Neural cell (in vitro differentiated cells): ENCODE measurements around the gene SHANK3. TPM values are rescaled to one million over a fixed set of nuclear protein-coding genes. Genes with fewer than 3 reads are reported as not detected.
A peak's percentile ranks its signal among the peaks of the same experiment; 100 is the strongest.

Source experiments
- H2AFZ ChIP-seq: fragments of 200-600, 300-800 bp; sonication (generic), shearing (Covaris generic); 2 replicates; pipeline ENCODE4 v1.6.0; 2014; ENCODE audit warnings: low read depth, mild to moderate bottlenecking, antibody characterized with exemption, low read length, moderate library complexity
- H3F3A ChIP-seq: fragments of 200-600 bp; shearing (Covaris generic); 2 replicates; pipeline ENCODE4 v1.6.1; 2016; ENCODE audit warnings: mild to moderate bottlenecking, moderate library complexity, mixed read lengths, antibody characterized with exemption, low read length; ENCODE audit not compliant: insufficient read depth, poor library complexity, severe bottlenecking
- H3K27ac ChIP-seq: fragments of 200-600, 300-800 bp; sonication (generic), shearing (Covaris generic); 2 replicates; pipeline ENCODE4 v1.5.1; 2014; ENCODE audit warnings: mild to moderate bottlenecking, low read length, moderate library complexity
- H3K27me3 ChIP-seq: fragments of 300-800, 200-600 bp; sonication (generic), shearing (Covaris generic); 2 replicates; pipeline ENCODE4 v1.6.0; 2014; ENCODE audit warnings: mild to moderate bottlenecking, low read depth, low read length, moderate library complexity; ENCODE audit not compliant: insufficient read depth
- H3K36me3 ChIP-seq: fragments of 300-800, 200-600 bp; sonication (generic), shearing (Covaris generic); 2 replicates; pipeline ENCODE4 v1.5.1; 2014; ENCODE audit warnings: mild to moderate bottlenecking, antibody characterized with exemption, low read length, moderate library complexity; ENCODE audit not compliant: insufficient read depth
- H3K4me2 ChIP-seq: fragments of 300-800, 200-600 bp; sonication (generic), shearing (Covaris generic); 2 replicates; pipeline ENCODE4 v1.6.0; 2014; ENCODE audit warnings: mild to moderate bottlenecking, low read length
- H3K4me3 ChIP-seq: fragments of 300-800, 200-600 bp; sonication (generic), shearing (Covaris generic); 2 replicates; pipeline ENCODE4 v1.5.1; 2014; ENCODE audit warnings: mild to moderate bottlenecking, low read length, moderate library complexity
- H3K79me2 ChIP-seq: fragments of 200-600 bp; shearing (Covaris generic); replicated peaks from 2 replicates; pipeline ENCODE4 v1.6.0; 2014; ENCODE audit warnings: mild to moderate bottlenecking, low read length, moderate library complexity; ENCODE audit not compliant: insufficient read depth
- H3K9ac ChIP-seq: fragments of 300-800, 200-600 bp; sonication (generic), shearing (Covaris generic); 2 replicates; pipeline ENCODE4 v1.6.1; 2016; ENCODE audit warnings: mild to moderate bottlenecking, low read length, mixed read lengths
- H3K9me2 ChIP-seq: fragments of 200-600 bp; shearing (Covaris generic); 2 replicates; pipeline ENCODE4 v1.6.1; 2016; ENCODE audit warnings: mild to moderate bottlenecking, low read length, mixed read lengths; ENCODE audit not compliant: insufficient read depth
- H3K9me3 ChIP-seq: fragments of 200-600, 300-800 bp; sonication (generic), shearing (Covaris generic); 2 replicates; pipeline ENCODE4 v1.6.1; 2016; ENCODE audit warnings: mild to moderate bottlenecking, mixed run types, low read length, moderate library complexity, mixed read lengths
- H4K20me1 ChIP-seq: fragments of 200-600 bp; shearing (Covaris generic); 2 replicates; pipeline ENCODE4 v1.6.1; 2016; ENCODE audit warnings: mild to moderate bottlenecking, mixed run types; ENCODE audit not compliant: insufficient read depth
- EP300 ChIP-seq: fragments of 450-650 bp; conservative IDR thresholded peaks from 2 replicates; pipeline ENCODE4 v1.6.1; 2014; ENCODE audit warnings: antibody characterized with exemption, mild to moderate bottlenecking, moderate library complexity; ENCODE audit not compliant: poor library complexity, severe bottlenecking
- EZH2 ChIP-seq: fragments of 200-600, 300-800 bp; shearing (Covaris generic), sonication (generic); IDR thresholded peaks from 2 replicates; pipeline ENCODE4 v1.6.1; 2014; ENCODE audit warnings: antibody characterized with exemption, low read length, borderline replicate concordance, mild to moderate bottlenecking; ENCODE audit not compliant: insufficient read depth, poor library complexity, severe bottlenecking
- MXI1 ChIP-seq: fragments of 450-650 bp; conservative IDR thresholded peaks from 2 replicates; pipeline ENCODE4 v1.6.1; 2014; ENCODE audit warnings: antibody characterized with exemption, mild to moderate bottlenecking; ENCODE audit not compliant: poor library complexity, severe bottlenecking
- POLR2AphosphoS5 ChIP-seq: IDR thresholded peaks from 2 replicates; pipeline ENCODE4 v1.6.1; 2012
- RAD21 ChIP-seq: fragments of 450-650 bp; conservative IDR thresholded peaks from 2 replicates; pipeline ENCODE4 v1.6.1; 2014; ENCODE audit warnings: antibody characterized with exemption, mild to moderate bottlenecking, moderate library complexity
- SMC3 ChIP-seq: fragments of 450-650 bp; conservative IDR thresholded peaks from 2 replicates; pipeline ENCODE4 v1.6.1; 2014; ENCODE audit warnings: antibody characterized with exemption, mild to moderate bottlenecking, moderate library complexity; ENCODE audit not compliant: poor library complexity
- TAF1 ChIP-seq: IDR thresholded peaks from 2 replicates; pipeline ENCODE4 v1.6.1; 2012; ENCODE audit warnings: low read depth
- polyA plus RNA-seq: library from polyadenylated mRNA; depleted of rRNA; stranded (reverse); fragments of >200 nt; gene quantifications from 2 replicates; pipeline ENCODE4 v1.2.3, GENCODE V29; 2014
- TF ChIP-seq, protein P1 (sequence below): IDR thresholded peaks from 2 replicates; pipeline ENCODE4 v1.6.1; 2012; ENCODE audit warnings: borderline replicate concordance
- TF ChIP-seq, protein P2 (sequence below): fragments of 450-650 bp; IDR thresholded peaks from 2 replicates; pipeline ENCODE4 v1.5.1; 2014; ENCODE audit warnings: antibody characterized with exemption, mild to moderate bottlenecking, moderate library complexity; ENCODE audit not compliant: poor library complexity, severe bottlenecking

Gene SHANK3
- polyA plus RNA-seq, 1 donor from 2014 or later = 5.5 TPM

DNA sequence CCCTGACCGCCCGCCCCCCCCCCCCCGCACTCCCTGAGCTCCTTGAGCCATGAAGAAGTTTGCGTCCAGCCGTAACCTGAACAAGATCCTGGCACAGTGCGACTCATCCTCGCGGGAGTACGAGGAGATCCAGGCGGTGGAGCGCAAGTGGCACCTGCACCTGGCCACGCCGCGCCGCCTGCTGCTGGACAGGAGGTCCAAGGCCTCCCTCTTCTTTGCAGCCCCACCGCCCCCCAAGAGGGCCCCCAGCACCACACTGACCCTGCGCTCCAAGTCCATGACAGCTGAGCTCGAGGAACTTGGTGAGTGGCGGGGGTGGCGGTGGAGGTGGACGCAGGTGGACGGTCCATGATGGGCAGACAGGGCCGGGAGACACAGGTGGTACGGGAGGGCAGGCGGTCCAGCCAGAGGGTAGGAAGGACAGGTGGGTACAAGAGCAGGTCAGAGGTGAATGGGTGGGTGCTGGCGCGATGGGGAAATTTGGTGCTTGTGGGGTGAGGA, 33.3 kb downstream of the SHANK3 start:
- H3K4me2 ChIP-seq = peak overlapping the region; percentile 64
- no peaks in the 10 kb centered on the region for H3K9me2 ChIP-seq
- no peaks in the 10 kb centered on the region for H3K27me3 ChIP-seq
- H3K79me2 ChIP-seq = peaks cover 9% of the 10 kb centered on the region
- H4K20me1 ChIP-seq = no peaks in the 10 kb centered on the region
- H3K9ac ChIP-seq = peak overlapping the region; percentile 80
- TF ChIP-seq EP300 (no peak), SMC3 (no peak), MXI1 (no peak)
- peak overlapping the region; percentile 75 for H3K4me3 ChIP-seq
- no peaks in the 10 kb centered on the region for H3F3A ChIP-seq
- H3K9me3 ChIP-seq = no peaks in the 10 kb centered on the region
- H2AFZ ChIP-seq = no peak overlapping the region
- H3K27ac ChIP-seq = peak overlapping the region; percentile 78
- H3K36me3 ChIP-seq = peaks cover 6% of the 10 kb centered on the region

DNA sequence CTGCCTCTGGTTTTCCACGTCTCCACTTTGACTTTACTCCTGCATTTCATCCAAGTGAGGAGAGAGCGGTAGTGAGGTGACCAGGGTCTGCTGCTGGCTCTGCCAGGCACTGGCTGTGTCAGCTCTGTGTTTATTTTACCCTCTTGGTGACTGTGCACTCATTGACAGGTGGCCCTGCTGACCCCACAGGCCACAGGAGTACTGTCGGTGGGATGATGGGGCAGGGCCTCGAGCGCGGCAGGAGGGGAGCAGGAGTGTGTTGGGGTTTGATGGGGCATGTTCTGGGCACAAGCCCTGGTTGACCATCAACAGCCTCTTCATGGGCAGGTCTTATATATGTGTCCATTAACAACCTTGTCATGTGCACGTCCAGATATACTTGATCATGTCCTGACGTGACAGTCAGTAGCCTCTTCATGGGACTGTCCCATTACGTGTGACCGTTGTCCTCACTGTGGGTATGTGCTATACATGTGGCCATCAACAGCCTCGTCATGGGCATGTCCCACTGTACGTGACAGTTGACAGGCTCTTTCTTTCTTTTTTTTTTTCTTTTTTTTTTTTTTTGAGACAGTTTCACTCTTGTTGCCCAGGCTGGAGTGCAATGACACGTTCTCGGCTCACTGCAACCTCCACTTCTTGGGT, 34.0 kb downstream of the SHANK3 start:
- peaks cover 9% of the 10 kb centered on the region for H3K79me2 ChIP-seq
- H4K20me1 ChIP-seq = no peaks in the 10 kb centered on the region
- TF ChIP-seq EZH2 = no peak
- TF ChIP-seq TAF1 = no peak
- no peak for TF ChIP-seq RAD21
- TF ChIP-seq, protein P1, sequence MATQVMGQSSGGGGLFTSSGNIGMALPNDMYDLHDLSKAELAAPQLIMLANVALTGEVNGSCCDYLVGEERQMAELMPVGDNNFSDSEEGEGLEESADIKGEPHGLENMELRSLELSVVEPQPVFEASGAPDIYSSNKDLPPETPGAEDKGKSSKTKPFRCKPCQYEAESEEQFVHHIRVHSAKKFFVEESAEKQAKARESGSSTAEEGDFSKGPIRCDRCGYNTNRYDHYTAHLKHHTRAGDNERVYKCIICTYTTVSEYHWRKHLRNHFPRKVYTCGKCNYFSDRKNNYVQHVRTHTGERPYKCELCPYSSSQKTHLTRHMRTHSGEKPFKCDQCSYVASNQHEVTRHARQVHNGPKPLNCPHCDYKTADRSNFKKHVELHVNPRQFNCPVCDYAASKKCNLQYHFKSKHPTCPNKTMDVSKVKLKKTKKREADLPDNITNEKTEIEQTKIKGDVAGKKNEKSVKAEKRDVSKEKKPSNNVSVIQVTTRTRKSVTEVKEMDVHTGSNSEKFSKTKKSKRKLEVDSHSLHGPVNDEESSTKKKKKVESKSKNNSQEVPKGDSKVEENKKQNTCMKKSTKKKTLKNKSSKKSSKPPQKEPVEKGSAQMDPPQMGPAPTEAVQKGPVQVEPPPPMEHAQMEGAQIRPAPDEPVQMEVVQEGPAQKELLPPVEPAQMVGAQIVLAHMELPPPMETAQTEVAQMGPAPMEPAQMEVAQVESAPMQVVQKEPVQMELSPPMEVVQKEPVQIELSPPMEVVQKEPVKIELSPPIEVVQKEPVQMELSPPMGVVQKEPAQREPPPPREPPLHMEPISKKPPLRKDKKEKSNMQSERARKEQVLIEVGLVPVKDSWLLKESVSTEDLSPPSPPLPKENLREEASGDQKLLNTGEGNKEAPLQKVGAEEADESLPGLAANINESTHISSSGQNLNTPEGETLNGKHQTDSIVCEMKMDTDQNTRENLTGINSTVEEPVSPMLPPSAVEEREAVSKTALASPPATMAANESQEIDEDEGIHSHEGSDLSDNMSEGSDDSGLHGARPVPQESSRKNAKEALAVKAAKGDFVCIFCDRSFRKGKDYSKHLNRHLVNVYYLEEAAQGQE = no peak
- TF ChIP-seq POLR2AphosphoS5 = no peak
- TF ChIP-seq SMC3 = no peak
- TF ChIP-seq EP300 = no peak
- TF ChIP-seq, protein P2, sequence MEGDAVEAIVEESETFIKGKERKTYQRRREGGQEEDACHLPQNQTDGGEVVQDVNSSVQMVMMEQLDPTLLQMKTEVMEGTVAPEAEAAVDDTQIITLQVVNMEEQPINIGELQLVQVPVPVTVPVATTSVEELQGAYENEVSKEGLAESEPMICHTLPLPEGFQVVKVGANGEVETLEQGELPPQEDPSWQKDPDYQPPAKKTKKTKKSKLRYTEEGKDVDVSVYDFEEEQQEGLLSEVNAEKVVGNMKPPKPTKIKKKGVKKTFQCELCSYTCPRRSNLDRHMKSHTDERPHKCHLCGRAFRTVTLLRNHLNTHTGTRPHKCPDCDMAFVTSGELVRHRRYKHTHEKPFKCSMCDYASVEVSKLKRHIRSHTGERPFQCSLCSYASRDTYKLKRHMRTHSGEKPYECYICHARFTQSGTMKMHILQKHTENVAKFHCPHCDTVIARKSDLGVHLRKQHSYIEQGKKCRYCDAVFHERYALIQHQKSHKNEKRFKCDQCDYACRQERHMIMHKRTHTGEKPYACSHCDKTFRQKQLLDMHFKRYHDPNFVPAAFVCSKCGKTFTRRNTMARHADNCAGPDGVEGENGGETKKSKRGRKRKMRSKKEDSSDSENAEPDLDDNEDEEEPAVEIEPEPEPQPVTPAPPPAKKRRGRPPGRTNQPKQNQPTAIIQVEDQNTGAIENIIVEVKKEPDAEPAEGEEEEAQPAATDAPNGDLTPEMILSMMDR = no peak
- no peaks in the 10 kb centered on the region for H3K9me2 ChIP-seq
- no peaks in the 10 kb centered on the region for H3K9me3 ChIP-seq
- no peaks in the 10 kb centered on the region for H3F3A ChIP-seq
- H2AFZ ChIP-seq = no peak overlapping the region
- no peaks in the 10 kb centered on the region for H3K27me3 ChIP-seq
- peaks cover 9% of the 10 kb centered on the region for H3K36me3 ChIP-seq
- H3K4me3 ChIP-seq = peak overlapping the region; percentile 75
- H3K4me2 ChIP-seq = peak overlapping the region; percentile 64
- no peak overlapping the region for H3K27ac ChIP-seq
- H3K9ac ChIP-seq = peak overlapping the region; percentile 80
